Skeletal muscle satellite cell (primary cell): Measurements from ENCODE around the gene MGAT1.

Source experiments
- H3K27me3 ChIP-seq: 2 replicates; pipeline ENCODE4 v1.7.0; 2013; ENCODE audit warnings: low read length; ENCODE audit not compliant: control insufficient read depth, insufficient read depth
- H3K36me3 ChIP-seq: 2 replicates; pipeline ENCODE4 v1.7.0; 2013; ENCODE audit warnings: mild to moderate bottlenecking, control low read depth, low read length; ENCODE audit not compliant: insufficient read depth
- H3K4me1 ChIP-seq: 2 replicates; pipeline ENCODE4 v1.7.0; 2013; ENCODE audit warnings: low read length; ENCODE audit not compliant: control insufficient read depth, insufficient read depth
- H3K4me2 ChIP-seq: 2 replicates; pipeline ENCODE4 v1.7.0; 2013; ENCODE audit warnings: mild to moderate bottlenecking, low read length
- H3K4me3 ChIP-seq: 2 replicates; pipeline ENCODE4 v1.7.0; 2013; ENCODE audit warnings: low read length
- H3K9ac ChIP-seq: 2 replicates; pipeline ENCODE4 v1.7.0; 2013; ENCODE audit warnings: mild to moderate bottlenecking, low read depth, low read length, moderate library complexity
- H3K9me3 ChIP-seq: replicated peaks from 2 replicates; pipeline ENCODE4 v1.7.0; 2013; ENCODE audit warnings: mild to moderate bottlenecking, control low read depth, low read length

MGAT1 gene

DNA sequence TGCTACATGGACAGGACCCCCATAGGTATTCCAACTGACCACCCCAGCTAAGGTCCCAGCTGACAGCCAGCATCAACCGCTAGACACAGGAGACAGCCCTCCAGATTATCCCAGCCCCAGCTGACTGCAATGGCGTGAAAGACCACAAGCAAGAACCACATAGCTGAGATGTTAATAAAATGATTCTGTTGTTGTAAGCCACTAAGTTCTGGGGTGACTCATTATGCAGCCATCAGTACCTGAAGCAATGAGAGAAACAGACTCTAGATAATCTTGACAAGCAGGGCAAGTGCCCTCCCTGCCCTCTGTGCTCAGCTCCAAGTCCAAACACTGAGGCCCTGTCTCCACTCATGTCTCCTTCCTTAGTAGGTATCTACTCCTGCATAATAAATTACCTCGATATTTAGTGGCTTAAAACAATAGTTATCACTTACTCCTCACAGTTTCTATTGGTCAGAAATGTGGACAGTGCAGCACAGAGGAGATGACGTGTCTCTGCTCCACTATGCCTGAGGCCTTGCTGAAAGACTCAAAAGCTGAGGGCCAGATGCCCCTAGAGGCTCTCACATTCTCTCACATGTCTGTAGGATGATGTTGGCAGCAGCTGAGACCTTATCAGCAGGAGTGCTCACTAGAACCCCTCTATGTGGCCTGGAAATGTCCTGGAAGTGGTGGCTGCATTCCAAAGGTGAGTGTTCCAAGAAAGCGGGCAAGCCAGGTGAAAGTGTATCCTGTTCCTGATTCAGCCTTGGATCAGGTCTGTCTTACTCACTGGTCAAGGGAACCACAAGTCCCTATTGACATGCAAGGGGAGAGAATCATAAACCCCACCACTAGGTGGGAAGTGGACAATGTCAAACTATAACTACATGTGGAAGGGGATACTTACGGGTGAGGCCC is 2.5 kb downstream of the MGAT1 start:
- Histone ChIP-seq H3K27me3 (no peaks in the 10 kb centered on the region), H3K4me1 (peaks cover 65% of the 10 kb centered on the region), H3K9ac (peak overlapping the region; percentile 98), H3K4me3 (peak overlapping the region; percentile 96), H3K36me3 (peaks cover 33% of the 10 kb centered on the region), H3K9me3 (no peaks in the 10 kb centered on the region), H3K4me2 (peak overlapping the region; percentile 91)

DNA sequence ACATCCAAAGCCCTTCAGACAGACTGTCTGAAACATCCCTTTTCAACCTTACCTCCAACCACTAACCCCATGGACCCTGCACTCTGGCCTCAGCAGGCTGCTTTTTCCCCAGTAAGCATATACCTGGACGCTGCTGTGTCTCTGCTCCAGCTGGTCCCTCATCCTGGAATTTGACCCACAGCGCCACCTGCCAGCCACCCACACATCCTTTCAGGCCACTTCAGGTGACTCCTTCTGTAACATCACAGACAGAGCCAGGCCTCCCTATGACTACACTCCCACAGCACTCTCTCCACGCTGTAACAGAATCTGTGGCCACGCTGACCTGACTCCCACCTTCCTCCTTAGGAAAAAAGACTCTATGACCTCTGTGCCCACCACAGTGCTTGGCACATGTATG is 3.4 kb downstream of the MGAT1 start:
- Histone ChIP-seq H3K27me3 (no peaks in the 10 kb centered on the region), H3K9ac (peak overlapping the region; percentile 37), H3K9me3 (no peaks in the 10 kb centered on the region), H3K36me3 (peaks cover 39% of the 10 kb centered on the region), H3K4me2 (peak overlapping the region; percentile 91), H3K4me3 (peak overlapping the region; percentile 48), H3K4me1 (peaks cover 61% of the 10 kb centered on the region)

DNA sequence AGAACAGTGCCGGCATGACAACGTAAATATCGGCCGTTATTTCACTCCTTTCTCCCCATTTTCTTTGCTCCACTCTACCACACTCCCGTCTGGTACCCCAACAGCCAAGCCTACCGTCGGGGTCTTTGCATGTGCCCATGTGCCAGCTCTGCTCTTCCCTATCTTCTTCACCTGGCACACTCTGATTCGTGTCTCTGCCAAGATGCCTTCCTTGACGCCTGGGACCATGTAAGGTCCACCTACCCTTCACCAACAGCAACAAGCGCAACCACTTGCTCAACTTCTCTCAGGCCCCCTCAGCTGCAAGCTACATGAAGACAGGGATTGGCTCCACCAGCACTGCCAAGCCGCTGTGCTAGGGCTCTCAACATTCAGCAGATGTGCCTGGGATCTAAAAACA is 4.4 kb downstream of the MGAT1 start:
- Histone ChIP-seq H3K36me3 (peaks cover 39% of the 10 kb centered on the region), H3K9ac (no peak overlapping the region), H3K4me2 (peak overlapping the region; percentile 91), H3K9me3 (no peaks in the 10 kb centered on the region), H3K4me1 (peaks cover 51% of the 10 kb centered on the region), H3K27me3 (no peaks in the 10 kb centered on the region), H3K4me3 (no peak overlapping the region)

DNA sequence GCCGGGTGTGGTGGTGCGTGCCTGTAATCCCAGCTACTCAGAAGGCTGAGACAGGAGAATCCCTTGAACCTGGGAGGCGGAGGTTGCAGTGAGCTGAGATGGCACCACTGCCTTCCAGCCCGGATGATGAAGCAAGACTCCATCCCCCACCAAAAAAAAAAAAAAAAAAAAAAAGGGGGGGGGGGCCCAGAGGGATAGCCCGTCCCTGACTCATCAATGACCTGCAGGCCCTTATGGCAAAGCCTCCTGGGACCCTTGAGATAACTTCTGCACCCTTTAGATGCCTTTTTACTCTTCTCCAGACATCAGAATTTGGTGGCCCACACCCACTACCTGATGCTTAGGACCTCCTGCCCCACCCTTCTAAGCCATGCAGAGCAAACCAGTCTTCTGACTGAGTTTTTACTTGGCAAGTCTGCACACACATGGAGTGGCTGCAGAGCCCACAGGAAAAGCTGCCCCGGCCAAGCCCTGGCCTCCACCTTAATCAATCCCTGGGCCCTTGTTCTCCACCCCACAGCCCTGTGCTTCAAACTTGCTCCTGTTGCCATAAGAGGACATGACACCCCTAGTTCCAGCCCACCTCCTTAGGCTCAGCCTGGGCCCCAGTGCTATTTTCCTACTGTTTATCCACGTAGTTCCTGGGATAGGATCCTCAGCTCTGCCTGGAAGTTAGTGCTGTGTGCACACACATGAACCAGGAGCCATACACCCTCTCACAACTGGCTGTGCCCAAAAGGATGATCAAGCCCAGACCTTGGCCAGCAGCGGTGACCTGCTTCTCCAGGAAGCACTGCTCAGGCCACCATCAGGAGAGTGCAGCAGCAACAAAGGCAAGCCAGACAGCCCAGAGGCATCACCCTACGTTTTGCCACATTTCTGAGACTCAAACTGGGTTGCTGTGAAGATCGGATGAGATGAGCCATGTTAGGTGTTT is 5.1 kb downstream of the MGAT1 start:
- Histone ChIP-seq H3K36me3 (peaks cover 44% of the 10 kb centered on the region), H3K27me3 (no peaks in the 10 kb centered on the region), H3K9ac (no peak overlapping the region), H3K4me2 (peak overlapping the region; percentile 91), H3K4me3 (no peak overlapping the region), H3K4me1 (peaks cover 47% of the 10 kb centered on the region), H3K9me3 (no peaks in the 10 kb centered on the region)

DNA sequence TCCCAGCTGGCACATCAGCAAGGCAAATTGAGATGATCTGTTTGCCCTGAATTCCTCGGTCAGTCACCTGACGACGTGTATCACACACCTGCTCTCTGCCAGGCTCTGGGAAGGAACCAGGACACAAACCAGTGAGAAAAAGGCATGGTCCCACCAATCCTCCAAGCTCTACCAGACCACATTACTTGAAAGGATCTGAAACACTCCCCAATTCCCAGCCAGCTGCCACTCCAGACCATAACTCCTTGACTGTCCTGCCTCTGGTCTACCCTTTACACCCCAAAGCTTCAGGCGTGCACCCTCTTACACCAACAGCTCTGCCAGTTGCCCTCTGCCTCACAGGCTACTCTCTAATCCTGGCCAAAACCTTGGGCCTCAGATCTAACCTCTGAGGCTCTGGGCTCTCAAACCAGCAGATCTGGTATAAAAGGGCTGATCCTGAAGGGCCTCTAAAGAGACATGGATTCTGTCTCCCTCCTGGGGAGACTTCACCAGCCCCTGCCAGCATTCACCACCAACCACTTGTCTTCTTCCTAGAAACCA is 6.8 kb downstream of the MGAT1 start:
- H3K9ac ChIP-seq: no peak overlapping the region
- no peak overlapping the region for H3K4me3 ChIP-seq
- peaks cover 40% of the 10 kb centered on the region for H3K4me1 ChIP-seq
- H3K36me3 ChIP-seq: peaks cover 60% of the 10 kb centered on the region
- H3K27me3 ChIP-seq: no peaks in the 10 kb centered on the region
- no peaks in the 10 kb centered on the region for H3K9me3 ChIP-seq
- no peak overlapping the region for H3K4me2 ChIP-seq

DNA sequence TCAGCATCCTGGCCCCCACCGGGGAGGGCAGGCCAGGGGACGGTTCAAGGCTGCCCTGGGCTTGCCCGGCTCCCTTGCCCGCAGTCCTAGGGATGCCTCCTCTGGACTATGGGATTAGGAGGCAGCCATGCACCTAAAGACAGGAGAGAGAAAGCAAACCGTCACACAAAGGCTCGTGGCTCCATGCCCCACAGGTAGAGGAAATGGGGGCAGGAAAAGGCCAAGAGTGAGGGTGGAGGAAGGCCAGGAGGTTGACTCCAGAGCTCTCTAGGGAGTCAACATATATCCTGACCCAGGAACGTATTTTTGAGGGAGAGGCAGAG is 9.7 kb downstream of the MGAT1 start:
- Histone ChIP-seq H3K36me3 (peaks cover 70% of the 10 kb centered on the region), H3K4me1 (peaks cover 15% of the 10 kb centered on the region), H3K9me3 (no peaks in the 10 kb centered on the region), H3K9ac (no peak overlapping the region), H3K4me2 (no peak overlapping the region), H3K4me3 (no peak overlapping the region), H3K27me3 (no peaks in the 10 kb centered on the region)

DNA sequence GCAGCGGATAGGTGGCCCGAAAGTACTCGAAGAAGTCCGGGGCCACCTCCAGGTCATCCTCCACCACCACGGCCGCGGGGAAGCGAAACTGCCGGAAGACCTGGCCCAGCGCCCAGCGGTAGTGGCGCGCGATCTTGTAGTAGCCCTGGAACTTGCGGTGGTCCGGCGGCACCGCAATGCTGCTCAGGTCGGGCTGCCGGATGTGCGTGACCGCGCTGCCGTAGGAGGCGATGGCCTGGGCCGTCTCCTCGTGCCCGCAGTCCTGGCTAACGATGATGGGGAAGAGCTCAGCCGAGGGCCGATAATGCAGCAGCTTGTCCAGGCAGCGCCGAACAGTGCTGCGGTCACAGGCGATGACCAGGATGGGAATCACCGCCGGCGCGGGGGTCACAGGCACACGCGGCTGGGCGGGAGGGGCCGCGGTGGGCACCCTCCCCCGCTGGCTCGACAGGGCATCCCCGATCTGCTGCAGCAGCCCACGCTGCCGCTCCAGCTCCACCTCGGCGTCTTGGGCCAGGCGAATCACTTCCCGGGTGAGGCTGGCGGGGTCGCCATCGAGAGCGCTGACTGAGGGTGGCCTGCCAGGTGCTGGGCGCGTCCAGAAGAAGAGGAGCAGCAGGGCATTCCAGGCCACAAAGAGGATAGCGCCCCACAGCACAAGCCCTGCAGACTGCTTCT is 10.2 kb downstream of the MGAT1 start:
- H3K9ac ChIP-seq: no peak overlapping the region
- H3K36me3 ChIP-seq: peaks cover 68% of the 10 kb centered on the region
- peaks cover 15% of the 10 kb centered on the region for H3K4me1 ChIP-seq

DNA sequence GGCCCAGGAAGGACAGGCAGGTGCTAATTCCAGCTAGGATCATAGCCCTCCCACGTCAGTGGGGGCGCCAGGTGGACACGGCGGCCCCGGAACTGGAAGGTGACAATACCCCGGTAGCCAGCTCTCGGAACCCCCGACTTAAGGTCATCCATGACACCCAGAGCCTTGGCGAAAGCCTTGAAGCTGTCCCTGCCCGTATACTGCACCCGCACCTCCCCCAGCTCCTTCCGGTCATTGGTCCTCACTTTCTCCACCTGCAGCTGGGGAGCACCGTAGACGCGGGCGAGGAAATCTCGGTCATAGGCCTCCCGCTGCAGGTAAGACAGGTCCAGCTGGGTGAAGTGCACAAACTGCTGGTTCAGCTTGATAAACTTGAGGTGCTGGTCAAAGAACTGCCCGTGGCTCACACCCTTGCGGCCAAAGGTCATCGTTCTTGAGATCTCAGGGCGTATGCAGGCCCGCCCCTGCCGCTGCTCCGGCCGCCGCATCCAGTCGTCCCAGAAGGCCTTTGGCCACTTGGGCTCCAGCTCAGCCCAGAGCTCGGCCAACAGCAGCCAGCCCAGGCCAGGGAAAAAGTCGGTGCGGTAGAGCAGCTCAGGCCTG is 10.9 kb downstream of the MGAT1 start:
- no peak overlapping the region for H3K9ac ChIP-seq
- H3K4me2 ChIP-seq: no peak overlapping the region
- H3K27me3 ChIP-seq: no peaks in the 10 kb centered on the region
- H3K4me1 ChIP-seq: peaks cover 17% of the 10 kb centered on the region
- no peaks in the 10 kb centered on the region for H3K9me3 ChIP-seq
- H3K4me3 ChIP-seq: no peak overlapping the region
- H3K36me3 ChIP-seq: peaks cover 70% of the 10 kb centered on the region

More for the DNA sequence above, 10.2 kb downstream of the MGAT1 start:
- no peaks in the 10 kb centered on the region for H3K9me3 ChIP-seq
- H3K4me2 ChIP-seq: no peak overlapping the region
- H3K27me3 ChIP-seq: no peaks in the 10 kb centered on the region
- no peak overlapping the region for H3K4me3 ChIP-seq

DNA sequence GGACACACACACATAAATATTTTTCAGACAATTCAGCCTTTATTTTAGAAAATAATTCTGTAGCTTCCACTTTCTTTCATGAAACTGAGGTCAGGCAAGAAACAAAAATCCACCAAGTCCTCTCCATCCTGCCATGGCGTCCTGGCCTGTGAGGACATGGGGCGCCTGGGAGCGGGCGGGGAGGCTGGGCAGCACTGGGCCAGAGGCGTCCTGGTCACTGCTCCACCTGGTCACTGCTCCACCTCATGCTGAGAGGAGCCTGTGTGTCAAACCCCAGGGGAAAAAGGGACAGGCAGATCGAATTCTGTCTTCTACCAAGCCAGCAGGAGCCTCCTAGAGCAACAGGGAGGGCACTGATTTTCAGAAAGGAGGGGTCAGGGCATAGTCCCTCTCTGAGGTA is 12.1 kb downstream of the MGAT1 start:
- H3K36me3 ChIP-seq: peaks cover 62% of the 10 kb centered on the region
- no peak overlapping the region for H3K4me3 ChIP-seq
- peaks cover 29% of the 10 kb centered on the region for H3K4me1 ChIP-seq
- no peaks in the 10 kb centered on the region for H3K27me3 ChIP-seq
- no peak overlapping the region for H3K9ac ChIP-seq
- no peak overlapping the region for H3K4me2 ChIP-seq
- H3K9me3 ChIP-seq: no peaks in the 10 kb centered on the region

DNA sequence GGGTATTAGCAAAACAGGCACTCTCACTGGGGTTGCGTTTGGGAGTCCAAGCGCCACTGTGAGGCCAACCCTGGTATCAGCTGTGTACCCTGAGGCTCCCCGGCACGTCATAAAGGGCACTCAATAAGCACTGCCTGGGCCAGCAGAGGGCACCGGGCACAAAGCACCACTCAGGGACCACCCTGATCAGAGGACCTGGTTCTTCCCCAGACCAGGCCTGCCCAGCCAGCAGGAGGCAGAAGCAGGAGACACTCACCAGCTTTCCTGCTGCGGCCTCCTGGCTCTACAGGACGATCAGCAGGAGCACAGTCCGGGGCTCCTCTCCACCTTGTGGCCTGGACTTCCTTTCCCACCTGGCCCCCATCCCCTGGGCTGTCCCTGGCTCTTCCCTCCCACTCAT is 12.6 kb downstream of the MGAT1 start:
- Histone ChIP-seq H3K9me3 (no peaks in the 10 kb centered on the region), H3K36me3 (peaks cover 58% of the 10 kb centered on the region), H3K27me3 (no peaks in the 10 kb centered on the region), H3K4me3 (no peak overlapping the region), H3K9ac (no peak overlapping the region), H3K4me1 (peaks cover 33% of the 10 kb centered on the region), H3K4me2 (no peak overlapping the region)
